DOHH2 (cell line): ENCODE data around the gene CDH4.

Experiments used
- EZH2phosphoT487 ChIP-seq: fragments of 200-600 bp; sonication (generic); IDR thresholded peaks from 2 replicates; pipeline ENCODE4 v1.6.1; 2017; ENCODE audit warnings: borderline replicate concordance, mild to moderate bottlenecking, antibody characterized with exemption, low read length, moderate library complexity, mixed read lengths
- TF ChIP-seq, protein P1 (sequence below): fragments of 200-600 bp; sonication (generic); IDR thresholded peaks from one replicate; pipeline ENCODE4 v1.5.1; 2014; ENCODE audit warnings: antibody characterized with exemption, mild to moderate bottlenecking, low read depth, low read length; ENCODE audit not compliant: poor library complexity, severe bottlenecking

DNA sequence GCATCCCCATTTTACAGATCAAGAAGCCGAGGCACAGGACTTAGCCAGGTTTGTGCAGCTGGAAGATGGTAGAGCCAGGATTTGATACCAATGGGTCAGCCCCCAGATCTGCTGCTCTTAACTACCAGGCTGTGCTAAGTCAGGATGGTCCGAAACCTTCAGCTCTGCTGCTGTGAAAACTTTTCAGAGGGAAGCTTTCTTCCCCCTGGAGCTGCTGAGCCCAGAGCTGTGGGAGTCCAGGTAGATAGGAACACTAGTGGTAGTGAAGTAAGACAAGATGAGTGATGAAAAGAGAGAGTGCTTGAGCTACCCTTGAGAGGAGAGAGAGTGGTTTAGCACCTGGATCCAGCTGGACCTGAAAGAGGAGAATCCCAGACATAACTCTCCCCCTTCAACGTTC, 230.8 kb downstream of the CDH4 start:
- TF ChIP-seq, protein P1, sequence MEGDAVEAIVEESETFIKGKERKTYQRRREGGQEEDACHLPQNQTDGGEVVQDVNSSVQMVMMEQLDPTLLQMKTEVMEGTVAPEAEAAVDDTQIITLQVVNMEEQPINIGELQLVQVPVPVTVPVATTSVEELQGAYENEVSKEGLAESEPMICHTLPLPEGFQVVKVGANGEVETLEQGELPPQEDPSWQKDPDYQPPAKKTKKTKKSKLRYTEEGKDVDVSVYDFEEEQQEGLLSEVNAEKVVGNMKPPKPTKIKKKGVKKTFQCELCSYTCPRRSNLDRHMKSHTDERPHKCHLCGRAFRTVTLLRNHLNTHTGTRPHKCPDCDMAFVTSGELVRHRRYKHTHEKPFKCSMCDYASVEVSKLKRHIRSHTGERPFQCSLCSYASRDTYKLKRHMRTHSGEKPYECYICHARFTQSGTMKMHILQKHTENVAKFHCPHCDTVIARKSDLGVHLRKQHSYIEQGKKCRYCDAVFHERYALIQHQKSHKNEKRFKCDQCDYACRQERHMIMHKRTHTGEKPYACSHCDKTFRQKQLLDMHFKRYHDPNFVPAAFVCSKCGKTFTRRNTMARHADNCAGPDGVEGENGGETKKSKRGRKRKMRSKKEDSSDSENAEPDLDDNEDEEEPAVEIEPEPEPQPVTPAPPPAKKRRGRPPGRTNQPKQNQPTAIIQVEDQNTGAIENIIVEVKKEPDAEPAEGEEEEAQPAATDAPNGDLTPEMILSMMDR: no peak
- no peak for TF ChIP-seq EZH2phosphoT487
